Endometrial microvascular endothelial cells (primary cell): ENCODE data around the gene DNAJB7. TPM values are rescaled to one million over a fixed set of nuclear protein-coding genes. Genes with fewer than 3 reads are reported as not detected.
"Not testable (repeated sequence)": the region's sequence is repeated elsewhere in the genome, so short reads cannot be mapped to it uniquely, and the experiment has no call there.

Source experiments
- in situ Hi-C: cut with HindIII; loops from 2 replicates; pipeline ENCODE4 v1.10.0; 2017; ENCODE audit warnings: low sequenced_read_pairs, low pct_unique_long_range_greater_than_20kb; ENCODE audit errors: inconsistent ontology term
- total RNA-seq: library from RNA; depleted of rRNA; stranded (reverse); fragments of >200 nt; gene quantifications from one replicate; pipeline ENCODE4 v1.2.3, GENCODE V29; 2015; ENCODE audit errors: inconsistent ontology term

DNAJB7 gene
- total RNA-seq: not detected

- in situ Hi-C loops: no loop called here
Measured at GRCh38 chr22:40862013-40862412, at the start of gene DNAJB7. Gene DNAJB7 (minus strand): TSS chr22:40862113. CDS start chr22:40861994, 119 bp downstream.

DNA sequence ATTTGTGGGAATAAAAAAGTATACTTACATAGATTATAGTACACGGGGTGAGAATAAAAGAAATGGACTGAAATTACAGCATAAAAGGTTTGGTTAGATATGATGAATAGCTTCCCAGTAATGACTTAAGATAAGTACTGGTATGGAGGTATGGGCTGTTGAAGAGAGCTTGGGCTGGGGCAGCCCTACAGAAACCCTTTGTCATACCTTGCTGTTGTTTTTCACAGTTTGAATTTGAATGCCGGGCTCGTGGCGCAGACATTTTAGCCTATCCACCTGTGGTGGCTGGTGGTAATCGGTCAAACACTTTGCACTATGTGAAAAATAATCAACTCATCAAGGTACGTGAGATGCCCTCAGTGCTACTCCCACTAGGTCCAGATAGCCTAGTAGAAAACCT is 47.0 kb upstream of the DNAJB7 start:
- in situ Hi-C loops: no loop called here

DNA sequence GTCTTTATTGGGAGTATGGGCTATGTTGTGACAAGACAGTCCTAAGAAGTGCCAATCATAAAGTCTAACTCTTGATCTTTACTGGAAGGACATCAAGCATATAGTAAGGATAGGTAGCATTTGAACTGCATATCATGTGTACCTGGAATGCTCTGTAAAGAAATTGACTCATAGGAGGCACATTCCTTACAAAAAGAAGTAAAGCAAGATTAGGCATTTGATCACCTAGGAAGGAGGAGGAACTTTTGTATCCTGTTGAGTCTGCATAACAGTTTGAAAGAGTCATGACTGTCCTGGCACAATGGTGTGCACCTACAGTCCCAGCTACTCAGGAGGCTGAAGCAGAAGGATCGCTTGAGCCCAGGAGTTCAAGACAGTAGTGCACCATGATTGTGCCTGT is 42.2 kb upstream of the DNAJB7 start:
- in situ Hi-C loops: no loop called here

GRCh38 chr22:40898850-40899357 is 37.0 kb upstream of the DNAJB7 start:
- in situ Hi-C loops: no loop called here

DNA sequence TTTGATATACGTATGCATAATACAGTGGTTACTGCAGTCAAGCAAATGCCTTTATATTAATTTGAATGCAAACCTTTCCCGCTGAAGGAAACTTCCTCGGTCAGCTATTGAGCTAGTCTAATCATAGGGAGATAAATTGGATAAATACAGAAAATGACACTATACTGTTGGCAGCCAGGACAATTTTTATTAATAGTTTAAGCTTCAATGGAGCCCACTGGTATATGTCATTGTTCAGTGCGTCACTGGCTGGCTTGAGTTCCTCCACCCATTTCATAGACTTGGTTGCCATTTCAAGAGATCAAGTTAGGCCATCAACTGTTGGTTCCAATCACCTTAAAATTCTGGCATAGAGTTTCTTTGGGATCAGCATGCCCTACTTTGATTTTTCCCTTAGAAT is 32.5 kb upstream of the DNAJB7 start:
- in situ Hi-C loops: no loop called here

GRCh38 chr22:40890881-40891280 is 29.0 kb upstream of the DNAJB7 start:
- in situ Hi-C loops: no loop called here

- in situ Hi-C loops: no loop called here
Measured at GRCh38 chr22:40889116-40889515, 27.2 kb upstream of the DNAJB7 start.

DNA sequence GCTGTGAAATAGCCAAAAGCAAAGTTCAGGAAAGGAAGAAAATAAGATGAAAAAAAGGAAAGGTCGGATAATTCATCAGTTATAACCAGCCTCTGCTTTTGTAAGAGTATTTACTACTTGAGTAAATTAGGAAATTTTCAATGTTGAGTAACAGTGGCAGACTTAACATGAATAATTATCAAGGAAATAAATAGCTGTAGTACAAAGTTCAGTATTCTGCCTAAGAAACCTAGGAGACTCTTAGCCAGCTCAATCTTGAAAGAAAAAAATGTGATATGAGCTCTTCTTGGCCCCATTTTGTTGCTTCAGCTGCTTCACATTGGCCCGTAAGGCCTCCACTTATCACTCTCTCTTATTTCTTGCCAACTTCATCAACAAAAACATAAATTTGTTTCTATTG is 17.0 kb upstream of the DNAJB7 start:
- in situ Hi-C loops: no loop called here

- in situ Hi-C loops: no loop called here
Measured at GRCh38 chr22:40877488-40877887, 15.6 kb upstream of the DNAJB7 start.

DNA sequence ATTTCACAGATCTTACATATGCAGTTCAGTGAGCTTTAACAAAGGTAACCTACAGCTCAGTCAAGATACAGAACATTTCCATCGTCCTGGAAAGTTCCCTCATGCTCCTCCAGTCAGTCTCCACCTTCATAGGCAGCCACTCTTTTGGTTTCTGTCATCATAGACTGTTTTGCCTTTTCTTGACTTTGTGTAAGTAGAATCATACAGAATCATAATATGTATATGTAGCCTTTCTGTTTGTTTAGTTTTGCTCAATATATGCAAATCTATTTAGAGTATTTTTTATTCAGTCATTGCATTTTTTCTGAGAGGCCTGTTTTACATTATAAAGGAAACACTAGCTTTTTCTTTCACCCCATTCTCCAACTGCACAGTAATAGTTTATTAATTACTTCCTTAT is 15.0 kb upstream of the DNAJB7 start:
- in situ Hi-C loops: no loop called here

DNA sequence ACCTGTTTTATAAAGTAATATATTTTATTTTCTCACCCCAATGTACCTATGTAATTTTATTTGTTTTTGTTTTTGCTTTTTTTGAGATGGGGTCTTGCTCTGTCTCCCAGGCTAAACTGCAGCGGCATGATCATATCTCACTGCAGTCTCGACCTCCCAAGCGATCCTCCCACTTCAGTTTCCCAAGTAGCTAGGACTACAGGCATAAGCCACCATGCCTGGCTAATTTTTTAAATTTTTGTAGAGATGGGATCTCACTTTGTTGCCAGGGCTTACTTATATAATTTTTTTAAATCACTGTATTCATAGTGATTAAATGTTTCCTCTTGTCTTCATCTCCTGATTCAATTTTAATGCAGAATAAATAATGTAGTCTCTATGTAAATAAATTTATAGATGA is 13.2 kb upstream of the DNAJB7 start:
- in situ Hi-C loops: no loop called here

GRCh38 chr22:40874016-40874415 is 12.1 kb upstream of the DNAJB7 start:
- in situ Hi-C loops: no loop called here

- in situ Hi-C loops: not testable (repeated sequence)
Measured at GRCh38 chr22:40868379-40868778, 6.5 kb upstream of the DNAJB7 start.

DNA sequence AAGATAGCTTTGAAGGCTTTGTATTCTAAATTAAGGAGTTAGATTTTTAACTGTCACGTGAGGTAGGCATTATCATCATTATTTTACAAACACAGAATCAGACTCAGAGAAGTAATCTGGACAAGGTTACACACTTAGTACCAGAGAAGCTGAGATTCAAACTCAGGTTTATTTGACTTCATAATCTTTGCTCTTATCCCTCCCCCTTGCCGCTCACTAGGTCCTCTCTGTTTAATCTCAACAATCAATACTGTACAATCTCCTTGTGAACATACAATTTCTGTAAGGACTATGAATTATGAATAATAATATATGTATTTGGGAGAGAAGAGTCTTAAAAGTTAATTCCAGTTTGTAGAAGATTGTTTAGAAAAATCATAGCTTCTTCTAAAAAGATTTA is 5.2 kb upstream of the DNAJB7 start:
- in situ Hi-C loops: no loop called here

GRCh38 chr22:40862537-40862936 is 624 bp upstream of the DNAJB7 start:
- in situ Hi-C loops: no loop called here

- in situ Hi-C loops: no loop called here
Measured at GRCh38 chr22:40857309-40857855, 4.5 kb downstream of the DNAJB7 start.

GRCh38 chr22:40856513-40857308 is 5.2 kb downstream of the DNAJB7 start, which contains the start of the genes ST13 and XPNPEP3:
Gene ST13 (minus strand): TSS chr22:40856639. CDS start chr22:40856540, 99 bp downstream.
Gene XPNPEP3 (plus strand): TSS chr22:40857148. CDS start chr22:40857182, 34 bp downstream.
- in situ Hi-C loops: no loop called here

- in situ Hi-C loops: no loop called here
Measured at GRCh38 chr22:40855979-40856512, 5.9 kb downstream of the DNAJB7 start.

DNA sequence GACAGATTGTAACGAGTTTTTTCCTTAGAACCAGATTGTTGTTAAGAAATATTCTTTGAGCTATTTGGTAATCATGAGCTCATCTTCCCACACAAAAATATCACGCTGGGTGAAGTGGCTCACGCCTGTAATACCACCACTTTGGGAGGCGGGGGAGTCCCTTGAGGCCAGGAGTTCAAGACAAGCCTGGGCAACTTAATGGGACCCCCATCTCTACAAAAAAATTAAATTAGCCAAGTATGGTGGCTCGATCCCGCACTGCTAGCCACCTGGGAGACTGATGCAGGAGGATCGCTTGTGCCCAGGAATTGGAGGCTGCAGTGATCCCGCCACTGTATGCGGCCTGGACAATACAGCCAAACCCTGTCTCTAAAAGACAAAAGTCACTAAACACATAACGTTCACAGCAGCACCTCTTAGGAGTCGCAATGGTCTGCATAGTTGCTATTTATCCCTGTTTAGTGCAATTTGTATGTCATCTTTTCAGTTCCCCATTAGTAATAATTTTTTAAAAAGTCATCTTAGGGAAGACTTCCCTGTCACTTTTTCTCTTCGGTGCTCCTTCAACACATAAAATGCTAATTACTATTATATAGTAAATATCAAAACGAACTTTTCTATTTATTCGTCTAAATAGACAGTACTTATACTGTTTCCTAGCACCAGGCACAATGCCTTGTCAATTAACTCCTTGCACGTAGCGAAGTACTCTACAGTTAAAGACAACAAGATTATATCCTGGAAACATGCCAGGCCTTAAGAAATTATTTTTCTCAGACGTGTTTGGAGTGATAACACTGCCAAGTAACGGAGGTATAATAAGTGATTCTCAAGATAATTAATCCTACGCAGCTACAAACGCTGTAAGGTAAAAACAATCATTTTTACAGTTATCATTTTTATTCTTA is 6.6 kb downstream of the DNAJB7 start:
- in situ Hi-C loops: no loop called here
